Measurements from ENCODE around the gene SLC9A1. TPM values are rescaled to one million over a fixed set of nuclear protein-coding genes. Genes with fewer than 3 reads are reported as not detected.
A peak's percentile ranks its signal among the peaks of the same experiment; 100 is the strongest.

SLC9A1 gene
- total RNA-seq, 1 experiment from 2014 or later: 25.2 TPM

GRCh38 chr1:27147842-27148518 lies 6.9 kb downstream of the SLC9A1 start:
- CTCF ChIA-PET: no interaction called here
- peak overlapping the region; percentile 12; the same call in 1 of the 2 replicates for H3K4me2 ChIP-seq (ENCODE audit: low read length)
- no peaks in the 10 kb centered on the region for H3K27me3 ChIP-seq (ENCODE audit: low read length)
- H2AFZ ChIP-seq (ENCODE audit: low read length): no peak overlapping the region
- POLR2A ChIA-PET (ENCODE audit: unreplicated experiment): no interaction called here
- intact Hi-C loops (cut with micrococcal nuclease): no loop called here
- H3F3A ChIP-seq (ENCODE audit: low read length, unreplicated experiment): peaks cover 12% of the 10 kb centered on the region
- H3K9me3 ChIP-seq (ENCODE audit: low read length): no peaks in the 10 kb centered on the region
- ATAC-seq (no peak), DNase-seq (no peak)
- peaks cover 95% of the 10 kb centered on the region for H3K79me2 ChIP-seq (ENCODE audit: low read length)
- H4K20me1 ChIP-seq (ENCODE audit: low read length): peaks cover 25% of the 10 kb centered on the region
- H3K9ac ChIP-seq (ENCODE audit: low read length): no peak overlapping the region
- BruUV-seq (replicated peaks): no TSS peak
- H3K36me3 ChIP-seq (ENCODE audit: low read depth, low read length): no peaks in the 10 kb centered on the region
- TF ChIP-seq CTCF (conservative IDR thresholded peaks at IDR 0.05; ENCODE audit: low read depth, low read length) (no peak), EZH2phosphoT487 (IDR thresholded peaks at IDR 0.05; ENCODE audit: borderline replicate concordance, low read length) (no peak), EZH2 (IDR thresholded peaks at IDR 0.05; ENCODE audit: low read length, unreplicated experiment) (no peak)
- H3K4me3 ChIP-seq (ENCODE audit: low read length): no peak overlapping the region
- H3K4me1 ChIP-seq (ENCODE audit: insufficient read depth, low read length): peaks cover 66% of the 10 kb centered on the region
- H3K27ac ChIP-seq (ENCODE audit: low read length): no peak overlapping the region
- no peaks in the 10 kb centered on the region for H3K9me2 ChIP-seq (replicated peaks; ENCODE audit: low read length)

DNA sequence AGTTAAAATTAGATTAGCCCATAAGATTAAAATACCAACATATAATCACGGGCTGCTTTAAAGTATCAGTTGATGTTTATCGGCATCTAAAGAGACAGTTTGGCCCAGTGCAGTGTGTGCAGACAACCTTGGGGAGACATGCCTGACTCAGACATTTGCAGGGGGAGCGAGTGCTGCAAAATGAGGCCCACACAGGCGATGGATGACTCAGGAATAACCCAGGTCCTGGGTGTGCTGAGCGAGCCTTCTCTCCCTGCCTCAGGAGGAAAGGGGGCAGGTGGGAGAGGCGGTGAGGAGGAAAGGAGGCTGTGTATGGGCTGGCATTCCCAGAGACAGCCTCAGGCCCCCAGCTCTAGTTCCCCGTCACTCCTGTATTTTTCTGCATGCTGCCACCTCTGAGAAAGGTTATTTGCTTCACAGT lies 9.0 kb downstream of the SLC9A1 start:
- Histone ChIP-seq H3K9ac (ENCODE audit: low read length) (peak overlapping the region; percentile 47), H3K27ac (ENCODE audit: low read length) (peak overlapping the region; percentile 80), H3K79me2 (ENCODE audit: low read length) (peaks cover 93% of the 10 kb centered on the region), H3K4me2 (ENCODE audit: low read length) (peak overlapping the region; percentile 72), H3F3A (ENCODE audit: low read length, unreplicated experiment) (peaks cover 18% of the 10 kb centered on the region), H4K20me1 (ENCODE audit: low read length) (peaks cover 14% of the 10 kb centered on the region), H3K9me2 (replicated peaks; ENCODE audit: low read length) (no peaks in the 10 kb centered on the region), H2AFZ (ENCODE audit: low read length) (no peak overlapping the region), H3K36me3 (ENCODE audit: low read depth, low read length) (no peaks in the 10 kb centered on the region), H3K4me3 (ENCODE audit: low read length) (peak overlapping the region; percentile 27; the same call in 1 of the 2 replicates), H3K27me3 (ENCODE audit: low read length) (no peaks in the 10 kb centered on the region), H3K4me1 (ENCODE audit: insufficient read depth, low read length) (peaks cover 70% of the 10 kb centered on the region), H3K9me3 (ENCODE audit: low read length) (no peaks in the 10 kb centered on the region)
- intact Hi-C loops (cut with micrococcal nuclease): no loop called here
- TF ChIP-seq CTCF (conservative IDR thresholded peaks at IDR 0.05; ENCODE audit: low read depth, low read length) (no peak), EZH2 (IDR thresholded peaks at IDR 0.05; ENCODE audit: low read length, unreplicated experiment) (no peak), EZH2phosphoT487 (IDR thresholded peaks at IDR 0.05; ENCODE audit: borderline replicate concordance, low read length) (no peak)
- CTCF ChIA-PET: interaction anchor here (0.6 to 1.4 kb wide), 2 partner anchors 8 to 121 kb away, joined by 3 to 4 read pairs; partner anchors contain the start of gene SLC9A1
- ATAC-seq (peak; percentile 67), DNase-seq (peak; percentile 85)
- BruUV-seq (replicated peaks): no TSS peak
- POLR2A ChIA-PET (ENCODE audit: unreplicated experiment): interaction anchor here (3.1 kb wide), 1 partner anchor 9 kb away, joined by 12 read pairs; the partner anchor contains the start of gene SLC9A1

All from PC-3 (cell line).